GM10266 (cell line): ENCODE measurements around the gene RNF19B.

Experiments
- DNase-seq: peaks from one replicate; pipeline ENCODE4 v3.0.0; 2012; ENCODE audit errors: extremely low spot score
- TF ChIP-seq, protein P1 (sequence below): IDR thresholded peaks from 2 replicates; pipeline ENCODE4 v1.5.1; 2012; ENCODE audit warnings: mild to moderate bottlenecking, low read depth; ENCODE audit not compliant: control insufficient read depth, insufficient read depth; ENCODE audit errors: missing control alignments

RNF19B gene

DNA sequence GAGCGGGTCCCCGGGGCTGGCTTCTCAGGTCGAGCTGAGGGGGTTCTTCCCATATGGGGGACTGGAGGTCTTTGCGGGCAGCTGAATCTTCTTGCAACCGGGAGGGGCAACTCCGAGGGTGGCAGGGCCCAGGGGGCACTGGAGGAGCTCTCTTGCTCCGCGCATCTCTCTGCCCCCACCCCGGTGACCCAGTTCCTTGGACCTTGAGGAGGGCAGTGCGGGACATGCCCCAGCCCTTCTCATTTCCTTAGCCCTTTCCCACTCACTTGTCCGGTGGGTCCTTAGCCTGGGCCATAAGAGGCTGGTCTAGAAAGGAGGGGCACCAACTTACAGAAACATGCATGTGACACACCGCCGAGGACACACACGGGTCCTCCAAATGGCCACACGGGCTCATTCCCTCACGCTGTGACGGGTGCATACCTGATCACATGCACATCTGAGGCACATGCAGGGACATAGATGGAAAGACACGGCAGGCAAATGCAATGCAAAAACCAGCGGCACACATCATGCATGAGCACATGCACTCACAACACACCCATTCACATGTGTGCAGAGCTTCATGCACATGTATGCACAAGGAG, 77.7 kb downstream of the RNF19B start:
- TF ChIP-seq, protein P1, sequence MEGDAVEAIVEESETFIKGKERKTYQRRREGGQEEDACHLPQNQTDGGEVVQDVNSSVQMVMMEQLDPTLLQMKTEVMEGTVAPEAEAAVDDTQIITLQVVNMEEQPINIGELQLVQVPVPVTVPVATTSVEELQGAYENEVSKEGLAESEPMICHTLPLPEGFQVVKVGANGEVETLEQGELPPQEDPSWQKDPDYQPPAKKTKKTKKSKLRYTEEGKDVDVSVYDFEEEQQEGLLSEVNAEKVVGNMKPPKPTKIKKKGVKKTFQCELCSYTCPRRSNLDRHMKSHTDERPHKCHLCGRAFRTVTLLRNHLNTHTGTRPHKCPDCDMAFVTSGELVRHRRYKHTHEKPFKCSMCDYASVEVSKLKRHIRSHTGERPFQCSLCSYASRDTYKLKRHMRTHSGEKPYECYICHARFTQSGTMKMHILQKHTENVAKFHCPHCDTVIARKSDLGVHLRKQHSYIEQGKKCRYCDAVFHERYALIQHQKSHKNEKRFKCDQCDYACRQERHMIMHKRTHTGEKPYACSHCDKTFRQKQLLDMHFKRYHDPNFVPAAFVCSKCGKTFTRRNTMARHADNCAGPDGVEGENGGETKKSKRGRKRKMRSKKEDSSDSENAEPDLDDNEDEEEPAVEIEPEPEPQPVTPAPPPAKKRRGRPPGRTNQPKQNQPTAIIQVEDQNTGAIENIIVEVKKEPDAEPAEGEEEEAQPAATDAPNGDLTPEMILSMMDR: no peak
- no peak for DNase-seq
